Measurements from ENCODE around the gene MTX1. TPM values are rescaled to one million over a fixed set of nuclear protein-coding genes. Genes with fewer than 3 reads are reported as not detected.

Gene MTX1
- total and polyA plus RNA-seq, 2 of the 4 experiments (the other 2 are of a cell fraction), result 67.2 to 73.7 TPM

- intact Hi-C loops (cut with micrococcal nuclease) (no loop called here), dilution Hi-C loops (cut with HindIII; ENCODE audit: low sequenced_read_pairs, unreplicated experiment) (no loop called here), in situ Hi-C loops (cut with MboI; ENCODE audit: low sequenced_read_pairs) (no loop called here)
- no peak overlapping the region for H3K18ac ChIP-seq (ENCODE audit: low read depth, low read length)
- POLR2A ChIA-PET (ENCODE audit: unreplicated experiment), result no interaction called here
- no peaks in the 10 kb centered on the region for H3K9me1 ChIP-seq (ENCODE audit: insufficient read depth, low read length)
- BruUV-seq (replicated peaks), result no TSS peak
- H2BK5ac ChIP-seq (ENCODE audit: low read depth, low read length, poor library complexity, severe bottlenecking), result no peak overlapping the region
- H2BK15ac ChIP-seq (ENCODE audit: low read depth, low read length), result no peak overlapping the region
- H3K23ac ChIP-seq (ENCODE audit: low read depth, low read length), result no peak overlapping the region
- no peaks in the 10 kb centered on the region for H3K27me3 ChIP-seq (ENCODE audit: control insufficient read depth, insufficient read depth, low read length)
- no peak for TF ChIP-seq CHD1 (IDR thresholded peaks at IDR 0.05; ENCODE audit: low read depth, low read length)
- TF ChIP-seq BHLHE40 (IDR thresholded peaks at IDR 0.05; ENCODE audit: low read depth, low read length), result no peak
- TF ChIP-seq RAD21 (IDR thresholded peaks at IDR 0.05; ENCODE audit: low read length), result no peak
- no peak for TF ChIP-seq POLR2A (IDR thresholded peaks at IDR 0.05; ENCODE audit: low read depth, low read length)
- no peak for TF ChIP-seq MAFK (IDR thresholded peaks at IDR 0.05; ENCODE audit: low read depth, low read length)
- TF ChIP-seq, protein P1, sequence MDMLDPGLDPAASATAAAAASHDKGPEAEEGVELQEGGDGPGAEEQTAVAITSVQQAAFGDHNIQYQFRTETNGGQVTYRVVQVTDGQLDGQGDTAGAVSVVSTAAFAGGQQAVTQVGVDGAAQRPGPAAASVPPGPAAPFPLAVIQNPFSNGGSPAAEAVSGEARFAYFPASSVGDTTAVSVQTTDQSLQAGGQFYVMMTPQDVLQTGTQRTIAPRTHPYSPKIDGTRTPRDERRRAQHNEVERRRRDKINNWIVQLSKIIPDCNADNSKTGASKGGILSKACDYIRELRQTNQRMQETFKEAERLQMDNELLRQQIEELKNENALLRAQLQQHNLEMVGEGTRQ (IDR thresholded peaks at IDR 0.05; ENCODE audit: low read depth, low read length), result no peak
- TF ChIP-seq CEBPB (IDR thresholded peaks at IDR 0.05; ENCODE audit: low read depth, low read length), result no peak
- no peak for TF ChIP-seq MAZ (IDR thresholded peaks at IDR 0.05; ENCODE audit: borderline replicate concordance, low read depth, low read length)
- no peak for TF ChIP-seq MXI1 (IDR thresholded peaks at IDR 0.05; ENCODE audit: borderline replicate concordance, low read depth, low read length)
- no peak for TF ChIP-seq FOS (IDR thresholded peaks at IDR 0.05; ENCODE audit: low read depth, low read length)
- no peak for TF ChIP-seq NFE2L2 (IDR thresholded peaks at IDR 0.05; ENCODE audit: low read depth, low read length)
- TF ChIP-seq, protein P2, sequence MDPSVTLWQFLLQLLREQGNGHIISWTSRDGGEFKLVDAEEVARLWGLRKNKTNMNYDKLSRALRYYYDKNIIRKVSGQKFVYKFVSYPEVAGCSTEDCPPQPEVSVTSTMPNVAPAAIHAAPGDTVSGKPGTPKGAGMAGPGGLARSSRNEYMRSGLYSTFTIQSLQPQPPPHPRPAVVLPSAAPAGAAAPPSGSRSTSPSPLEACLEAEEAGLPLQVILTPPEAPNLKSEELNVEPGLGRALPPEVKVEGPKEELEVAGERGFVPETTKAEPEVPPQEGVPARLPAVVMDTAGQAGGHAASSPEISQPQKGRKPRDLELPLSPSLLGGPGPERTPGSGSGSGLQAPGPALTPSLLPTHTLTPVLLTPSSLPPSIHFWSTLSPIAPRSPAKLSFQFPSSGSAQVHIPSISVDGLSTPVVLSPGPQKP (IDR thresholded peaks at IDR 0.05; ENCODE audit: borderline replicate concordance, low read depth, low read length), result no peak
- TF ChIP-seq, protein P3, sequence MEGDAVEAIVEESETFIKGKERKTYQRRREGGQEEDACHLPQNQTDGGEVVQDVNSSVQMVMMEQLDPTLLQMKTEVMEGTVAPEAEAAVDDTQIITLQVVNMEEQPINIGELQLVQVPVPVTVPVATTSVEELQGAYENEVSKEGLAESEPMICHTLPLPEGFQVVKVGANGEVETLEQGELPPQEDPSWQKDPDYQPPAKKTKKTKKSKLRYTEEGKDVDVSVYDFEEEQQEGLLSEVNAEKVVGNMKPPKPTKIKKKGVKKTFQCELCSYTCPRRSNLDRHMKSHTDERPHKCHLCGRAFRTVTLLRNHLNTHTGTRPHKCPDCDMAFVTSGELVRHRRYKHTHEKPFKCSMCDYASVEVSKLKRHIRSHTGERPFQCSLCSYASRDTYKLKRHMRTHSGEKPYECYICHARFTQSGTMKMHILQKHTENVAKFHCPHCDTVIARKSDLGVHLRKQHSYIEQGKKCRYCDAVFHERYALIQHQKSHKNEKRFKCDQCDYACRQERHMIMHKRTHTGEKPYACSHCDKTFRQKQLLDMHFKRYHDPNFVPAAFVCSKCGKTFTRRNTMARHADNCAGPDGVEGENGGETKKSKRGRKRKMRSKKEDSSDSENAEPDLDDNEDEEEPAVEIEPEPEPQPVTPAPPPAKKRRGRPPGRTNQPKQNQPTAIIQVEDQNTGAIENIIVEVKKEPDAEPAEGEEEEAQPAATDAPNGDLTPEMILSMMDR (conservative IDR thresholded peaks at IDR 0.05; ENCODE audit: low read depth, low read length), result no peak
- no peak for TF ChIP-seq SMC3 (IDR thresholded peaks at IDR 0.05; ENCODE audit: low read depth, low read length)
- no peak for TF ChIP-seq RCOR1 (IDR thresholded peaks at IDR 0.05; ENCODE audit: insufficient replicate concordance, low read length)
- TF ChIP-seq RFX5 (IDR thresholded peaks at IDR 0.05; ENCODE audit: low read depth, low read length), result no peak
- no peak overlapping the region for H2AK9ac ChIP-seq (replicated peaks; ENCODE audit: low read depth, low read length, poor library complexity)
- no peak overlapping the region for H3K56ac ChIP-seq (ENCODE audit: extremely low read depth, insufficient read depth, low read length)
- H2BK20ac ChIP-seq (ENCODE audit: low read depth, low read length), result no peak overlapping the region
- no peak for DNase-seq
- H2AK5ac ChIP-seq (ENCODE audit: low read depth, low read length), result no peak overlapping the region
- H3K14ac ChIP-seq (replicated peaks; ENCODE audit: low read depth, low read length), result no peak overlapping the region
- peaks cover 10% of the 10 kb centered on the region for H3K36me3 ChIP-seq (ENCODE audit: control insufficient read depth, insufficient read depth, low read length)
- ATAC-seq (ENCODE audit: low read depth), result no peak; the same call in 1 of the 2 replicates
- H2AFZ ChIP-seq (replicated peaks; ENCODE audit: low read length, poor library complexity), result no peak overlapping the region
- no peak overlapping the region for H3K27ac ChIP-seq (ENCODE audit: insufficient read depth, low read length)
- no peak overlapping the region for H3K4me3 ChIP-seq (ENCODE audit: insufficient read depth, low read depth, low read length)
- no peak overlapping the region for H3K4ac ChIP-seq (ENCODE audit: low read depth, low read length)
- H4K5ac ChIP-seq (ENCODE audit: low read depth, low read length), result no peak overlapping the region
- CTCF ChIA-PET, result no interaction called here
- no peak overlapping the region for H4K8ac ChIP-seq (ENCODE audit: low read depth in 2 of 2, low read length in 2 of 2)
- H3K9me3 ChIP-seq (ENCODE audit: control insufficient read depth, insufficient read depth, low read length), result no peaks in the 10 kb centered on the region
- 70% methylated on average over 5 of the region's 14 CpGs; no CpG with 5 or more reads in 1 of the 2 experiments for WGBS, 2 experiments (ENCODE audit: extremely low coverage in 2 of 2, insufficient read length in 1 of 2)
- H2BK120ac ChIP-seq (ENCODE audit: low read depth, low read length), result no peak overlapping the region
- no peaks in the 10 kb centered on the region for H4K20me1 ChIP-seq (ENCODE audit: insufficient read depth, low read length)
- H3K79me1 ChIP-seq (ENCODE audit: low read depth in 1 of 2, low read length in 2 of 2), result no peaks in the 10 kb centered on the region
- no peak overlapping the region for H4K91ac ChIP-seq (ENCODE audit: insufficient read depth, low read depth, low read length)
- no peaks in the 10 kb centered on the region for H3K4me1 ChIP-seq (ENCODE audit: control insufficient read depth, insufficient read depth, low read length)
- no peak overlapping the region for H3K9ac ChIP-seq (ENCODE audit: low read depth, low read length)
- H3K4me2 ChIP-seq (ENCODE audit: low read depth, low read length), result no peak overlapping the region
Observed at GRCh38 chr1:155186794-155187455, 21.6 kb upstream of the MTX1 start.
